ENCODE data around the gene F11R. TPM values are rescaled to one million over a fixed set of nuclear protein-coding genes. Genes with fewer than 3 reads are reported as not detected.
A peak's percentile ranks its signal among the peaks of the same experiment; 100 is the strongest.

F11R gene
- total RNA-seq, 2 experiments from 2014 or later: 13.5 to 25.0 TPM

DNA sequence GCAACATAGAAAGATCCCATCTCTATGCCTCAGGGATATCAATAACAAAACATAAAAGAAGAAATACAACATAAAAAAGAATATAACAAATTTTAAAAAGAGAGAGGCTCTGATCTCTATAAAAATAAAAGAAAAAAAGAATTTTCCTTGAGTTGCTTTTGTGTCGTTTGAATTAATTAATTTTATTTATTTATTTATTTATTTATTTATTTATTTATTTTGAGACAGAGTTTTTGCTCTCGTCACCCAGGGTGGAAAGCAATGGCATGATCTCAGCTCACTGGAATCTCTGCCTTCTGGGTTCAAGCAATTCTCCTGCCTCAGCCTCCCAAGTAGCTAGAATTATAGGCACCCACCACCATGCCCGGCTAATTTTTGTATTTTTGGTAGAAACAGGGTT is 8.5 kb downstream of the F11R start:
- Histone ChIP-seq H3K9me2 (ENCODE audit: insufficient read depth, low read length) (no peaks in the 10 kb centered on the region), H3K4me1 (ENCODE audit: insufficient read depth, low read length, poor library complexity, severe bottlenecking) (peaks cover 32% of the 10 kb centered on the region), H2AFZ (ENCODE audit: low read length) (peak overlapping the region; percentile 60; the same call in 1 of the 2 replicates), H3K27ac (ENCODE audit: low read depth, low read length, poor library complexity, severe bottlenecking) (peak overlapping the region; percentile 10), H3K79me2 (ENCODE audit: insufficient read depth, low read depth, low read length) (peaks cover 12% of the 10 kb centered on the region; the same call in 1 of the 2 replicates), H3K4me3 (ENCODE audit: low read depth, low read length, poor library complexity, severe bottlenecking) (peak overlapping the region; percentile 60), H3K36me3 (ENCODE audit: insufficient read depth, low read length) (no peaks in the 10 kb centered on the region), H3K4me2 (ENCODE audit: low read length) (peak overlapping the region; percentile 83), H4K20me1 (ENCODE audit: insufficient read depth, low read length) (no peaks in the 10 kb centered on the region), H3K9me3 (ENCODE audit: low read length) (no peaks in the 10 kb centered on the region)
- CTCF ChIA-PET (ENCODE audit: unreplicated experiment): no interaction called here
- DNase-seq (ENCODE audit: low spot score): no peak
- POLR2A ChIA-PET: interaction anchor here (0.7 to 1.0 kb wide), 2 partner anchors 8 to 649 kb away, joined by 4 read pairs; partner anchors contain the start of gene F11R
- no TSS peak for BruUV-seq (replicated peaks)
- TF ChIP-seq EZH2phosphoT487 (IDR thresholded peaks at IDR 0.05; ENCODE audit: borderline replicate concordance, low read depth, low read length): no peak
- TF ChIP-seq, protein P1, sequence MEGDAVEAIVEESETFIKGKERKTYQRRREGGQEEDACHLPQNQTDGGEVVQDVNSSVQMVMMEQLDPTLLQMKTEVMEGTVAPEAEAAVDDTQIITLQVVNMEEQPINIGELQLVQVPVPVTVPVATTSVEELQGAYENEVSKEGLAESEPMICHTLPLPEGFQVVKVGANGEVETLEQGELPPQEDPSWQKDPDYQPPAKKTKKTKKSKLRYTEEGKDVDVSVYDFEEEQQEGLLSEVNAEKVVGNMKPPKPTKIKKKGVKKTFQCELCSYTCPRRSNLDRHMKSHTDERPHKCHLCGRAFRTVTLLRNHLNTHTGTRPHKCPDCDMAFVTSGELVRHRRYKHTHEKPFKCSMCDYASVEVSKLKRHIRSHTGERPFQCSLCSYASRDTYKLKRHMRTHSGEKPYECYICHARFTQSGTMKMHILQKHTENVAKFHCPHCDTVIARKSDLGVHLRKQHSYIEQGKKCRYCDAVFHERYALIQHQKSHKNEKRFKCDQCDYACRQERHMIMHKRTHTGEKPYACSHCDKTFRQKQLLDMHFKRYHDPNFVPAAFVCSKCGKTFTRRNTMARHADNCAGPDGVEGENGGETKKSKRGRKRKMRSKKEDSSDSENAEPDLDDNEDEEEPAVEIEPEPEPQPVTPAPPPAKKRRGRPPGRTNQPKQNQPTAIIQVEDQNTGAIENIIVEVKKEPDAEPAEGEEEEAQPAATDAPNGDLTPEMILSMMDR (conservative IDR thresholded peaks at IDR 0.05; ENCODE audit: low read length): no peak
- intact Hi-C loops (cut with micrococcal nuclease; ENCODE audit: unreplicated experiment): no loop called here

DNA sequence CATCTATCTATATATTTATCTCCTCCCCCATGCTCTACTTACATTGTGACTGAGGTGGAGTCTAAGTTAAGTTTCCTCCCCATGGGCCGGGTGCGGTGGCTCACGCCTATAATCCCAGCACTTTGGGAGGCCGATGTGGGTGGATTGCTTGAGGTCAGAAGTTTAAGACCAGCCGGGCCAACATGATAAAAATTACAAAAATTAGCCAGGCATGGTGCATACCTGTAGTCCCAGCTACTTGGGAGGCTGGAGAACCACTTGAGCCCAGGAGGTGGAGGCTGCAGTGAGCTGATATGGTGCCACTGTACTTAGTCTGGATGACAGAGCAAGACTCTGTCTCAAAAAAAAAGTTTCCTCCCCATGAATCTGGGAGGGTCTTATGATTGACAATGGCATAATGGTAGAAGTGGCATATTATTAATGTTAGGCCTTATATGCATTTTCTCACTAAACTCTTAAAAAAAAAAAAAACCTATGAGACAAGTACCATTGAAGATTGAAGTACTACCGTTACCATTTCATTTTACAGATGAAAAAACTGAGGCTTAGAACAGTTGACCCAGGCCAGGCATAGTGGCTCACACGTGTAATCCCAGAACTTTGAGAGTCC is 11.2 kb downstream of the F11R start:
- H3K79me2 ChIP-seq (ENCODE audit: insufficient read depth, low read depth, low read length): peaks cover 12% of the 10 kb centered on the region; the same call in 1 of the 2 replicates
- intact Hi-C loops (cut with micrococcal nuclease; ENCODE audit: unreplicated experiment): no loop called here

More for the DNA sequence above, 11.2 kb downstream of the F11R start:
- no peak for DNase-seq (ENCODE audit: low spot score)
- Histone ChIP-seq H3K4me1 (ENCODE audit: insufficient read depth, low read length, poor library complexity, severe bottlenecking) (peaks cover 32% of the 10 kb centered on the region), H4K20me1 (ENCODE audit: insufficient read depth, low read length) (no peaks in the 10 kb centered on the region), H3K4me2 (ENCODE audit: low read length) (no peak overlapping the region), H3K9me3 (ENCODE audit: low read length) (no peaks in the 10 kb centered on the region), H3K4me3 (ENCODE audit: low read depth, low read length, poor library complexity, severe bottlenecking) (no peak overlapping the region), H2AFZ (ENCODE audit: low read length) (no peak overlapping the region), H3K36me3 (ENCODE audit: insufficient read depth, low read length) (no peaks in the 10 kb centered on the region), H3K27ac (ENCODE audit: low read depth, low read length, poor library complexity, severe bottlenecking) (no peak overlapping the region), H3K9me2 (ENCODE audit: insufficient read depth, low read length) (no peaks in the 10 kb centered on the region)
- ChIA-PET POLR2A (no interaction called here), CTCF (ENCODE audit: unreplicated experiment) (no interaction called here)
- BruUV-seq (replicated peaks): no TSS peak
- no peak for TF ChIP-seq EZH2phosphoT487 (IDR thresholded peaks at IDR 0.05; ENCODE audit: borderline replicate concordance, low read depth, low read length)
- TF ChIP-seq, protein P1 (conservative IDR thresholded peaks at IDR 0.05; ENCODE audit: low read length): no peak

Data from OCI-LY7 (cell line).